A673 (cell line): ENCODE measurements around the gene GATAD2A. TPM values are rescaled to one million over a fixed set of nuclear protein-coding genes. Genes with fewer than 3 reads are reported as not detected.

ENCODE experiments used
- BruUV-seq: library from RNA; stranded (reverse); fragments of 400-500 nt; replicated peaks from 2 replicates; lab custom pipeline; 2021; lab: Mats Ljungman, UMichigan
- CTCF ChIA-PET: fragments of 300-600 bp; sonication (Branson Sonifier 250); formaldehyde crosslinking; loops from one replicate; lab custom pipeline; 2022; ENCODE audit warnings: antibody characterized with exemption; lab: Charles Lee
- POLR2A ChIA-PET: fragments of 300-600 bp; sonication (Branson Sonifier 250); formaldehyde crosslinking; loops from one replicate; lab custom pipeline; 2022; ENCODE audit warnings: antibody characterized with exemption; ENCODE audit not compliant: low non-redundant PET; lab: Charles Lee
- DNase-seq: peaks from one replicate; pipeline ENCODE4 v3.0.0-alpha.2; 2015; ENCODE audit warnings: low spot score
- H3K27ac ChIP-seq: fragments of 200-600 bp; sonication (generic); 2 replicates; pipeline ENCODE4 v1.5.1; 2016; ENCODE audit warnings: mixed run types, low read depth, mild to moderate bottlenecking, mixed read lengths, antibody characterized with exemption, low read length; ENCODE audit not compliant: poor library complexity, severe bottlenecking
- H3K27me3 ChIP-seq: fragments of 200-600 bp; sonication (generic); replicated peaks from 2 replicates; pipeline ENCODE4 v1.6.1; 2017; ENCODE audit warnings: mixed run types, low read depth, mild to moderate bottlenecking, mixed read lengths, antibody characterized with exemption, low read length; ENCODE audit not compliant: insufficient read depth, poor library complexity
- H3K36me3 ChIP-seq: fragments of 200-600 bp; sonication (generic); 2 replicates; pipeline ENCODE4 v1.6.1; 2016; ENCODE audit warnings: mixed run types, mild to moderate bottlenecking, mixed read lengths, antibody characterized with exemption, low read length; ENCODE audit not compliant: insufficient read depth, poor library complexity, severe bottlenecking
- H3K4me1 ChIP-seq: fragments of 200-600 bp; sonication (generic); 2 replicates; pipeline ENCODE4 v1.6.1; 2017; ENCODE audit warnings: mixed run types, mild to moderate bottlenecking, mixed read lengths, antibody characterized with exemption, low read length; ENCODE audit not compliant: insufficient read depth, poor library complexity, severe bottlenecking
- H3K4me3 ChIP-seq: fragments of 200-600 bp; sonication (generic); 2 replicates; pipeline ENCODE4 v1.5.1; 2016; ENCODE audit warnings: low read depth, mixed run types, mild to moderate bottlenecking, mixed read lengths, low read length; ENCODE audit not compliant: poor library complexity, severe bottlenecking
- H3K9me3 ChIP-seq: fragments of 200-600 bp; sonication (generic); 2 replicates; pipeline ENCODE4 v1.6.1; 2016; ENCODE audit warnings: mixed run types, low read depth, mild to moderate bottlenecking, mixed read lengths, antibody characterized with exemption, low read length; ENCODE audit not compliant: poor library complexity, severe bottlenecking
- CTCF ChIP-seq: fragments of 300-800, 200-600 bp; sonication (generic); conservative IDR thresholded peaks from 2 replicates; pipeline ENCODE4 v1.5.1; 2017; ENCODE audit warnings: low read depth, mild to moderate bottlenecking, antibody characterized with exemption, low read length, moderate library complexity, mixed read lengths
- EZH2 ChIP-seq: fragments of 200-600 bp; sonication (generic); IDR thresholded peaks from 2 replicates; pipeline ENCODE4 v1.6.1; 2017; ENCODE audit warnings: borderline replicate concordance, low read depth, mild to moderate bottlenecking, mixed read lengths, antibody characterized with exemption, low read length; ENCODE audit not compliant: poor library complexity, severe bottlenecking
- intact Hi-C: fragments of 100-400 bp; cut with micrococcal nuclease; formaldehyde crosslinking; loops from one replicate; pipeline ENCODE4 v1.10.0; 2022; ENCODE audit not compliant: unreplicated experiment
- total RNA-seq: library from RNA; stranded (reverse); gene quantifications from 2 replicates; pipeline ENCODE4 v1.2.3, GENCODE V29; 2021

Gene GATAD2A
- total RNA-seq, 1 experiment from 2014 or later: 218 TPM

GRCh38 chr19:19510432-19510831 is 105.0 kb downstream of the GATAD2A start:
- CTCF ChIA-PET: no interaction called here

GRCh38 chr19:19513682-19514081 is 108.2 kb downstream of the GATAD2A start:
- TF ChIP-seq EZH2 (no peak), CTCF (no peak)
- ChIA-PET CTCF (no interaction called here), POLR2A (no interaction called here)

More at GRCh38 chr19:19510432-19510831, 105.0 kb downstream of the GATAD2A start:
- TF ChIP-seq CTCF: no peak
- no peak for TF ChIP-seq EZH2
- no peaks in the 10 kb centered on the region for H3K4me1 ChIP-seq
- no peaks in the 10 kb centered on the region for H3K27me3 ChIP-seq
- no peak overlapping the region for H3K27ac ChIP-seq
- no TSS peak for BruUV-seq
- no peak for DNase-seq
- H3K36me3 ChIP-seq: peaks cover 23% of the 10 kb centered on the region
- intact Hi-C loops: no loop called here
- H3K4me3 ChIP-seq: no peak overlapping the region
- H3K9me3 ChIP-seq: no peaks in the 10 kb centered on the region
- POLR2A ChIA-PET: interaction anchor here (0.6 kb wide), 1 partner anchor 172 kb away, joined by 5 read pairs; no protein-coding TSS in a partner anchor

GRCh38 chr19:19514215-19514657 is 108.8 kb downstream of the GATAD2A start:
- no peak overlapping the region for H3K4me3 ChIP-seq
- BruUV-seq: no TSS peak
- no peak for TF ChIP-seq EZH2
- no peak for TF ChIP-seq CTCF

More at GRCh38 chr19:19513682-19514081, 108.2 kb downstream of the GATAD2A start:
- H3K27ac ChIP-seq: no peak overlapping the region
- intact Hi-C loops: no loop called here
- H3K36me3 ChIP-seq: peaks cover 5% of the 10 kb centered on the region
- peaks cover 5% of the 10 kb centered on the region for H3K4me1 ChIP-seq
- H3K27me3 ChIP-seq: no peaks in the 10 kb centered on the region
- no peak overlapping the region for H3K4me3 ChIP-seq
- H3K9me3 ChIP-seq: no peaks in the 10 kb centered on the region
- no peak for DNase-seq
- no TSS peak for BruUV-seq

More at GRCh38 chr19:19514215-19514657, 108.8 kb downstream of the GATAD2A start:
- Histone ChIP-seq H3K27ac (no peak overlapping the region), H3K9me3 (no peaks in the 10 kb centered on the region), H3K36me3 (peaks cover 9% of the 10 kb centered on the region), H3K4me1 (peaks cover 5% of the 10 kb centered on the region), H3K27me3 (no peaks in the 10 kb centered on the region)
- ChIA-PET CTCF (no interaction called here), POLR2A (no interaction called here)
- intact Hi-C loops: no loop called here
- no peak for DNase-seq
